GM18870 (cell line): Measurements from ENCODE around the gene GNAI3.
"Not testable (repeated sequence)": the region's sequence is repeated elsewhere in the genome, so short reads cannot be mapped to it uniquely, and the experiment has no call there.

Source experiments
- ATAC-seq: cut with Tn5 transposase; IDR thresholded peaks from one replicate; pipeline ENCODE4 v1.9.1; 2021; ENCODE audit warnings: moderate library complexity; ENCODE audit not compliant: unreplicated experiment

Gene GNAI3

GRCh38 chr1:109657970-109658369 is 109.6 kb downstream of the GNAI3 start:
- no peak for ATAC-seq

GRCh38 chr1:109658533-109659042 is 110.2 kb downstream of the GNAI3 start:
- ATAC-seq, result no peak

- ATAC-seq, result no peak
Measured at GRCh38 chr1:109659145-109659544, 110.7 kb downstream of the GNAI3 start.

GRCh38 chr1:109659997-109660690 is 111.7 kb downstream of the GNAI3 start:
- ATAC-seq, result no peak

- not testable (repeated sequence) for ATAC-seq
Measured at GRCh38 chr1:109660691-109661026, 112.2 kb downstream of the GNAI3 start.

DNA sequence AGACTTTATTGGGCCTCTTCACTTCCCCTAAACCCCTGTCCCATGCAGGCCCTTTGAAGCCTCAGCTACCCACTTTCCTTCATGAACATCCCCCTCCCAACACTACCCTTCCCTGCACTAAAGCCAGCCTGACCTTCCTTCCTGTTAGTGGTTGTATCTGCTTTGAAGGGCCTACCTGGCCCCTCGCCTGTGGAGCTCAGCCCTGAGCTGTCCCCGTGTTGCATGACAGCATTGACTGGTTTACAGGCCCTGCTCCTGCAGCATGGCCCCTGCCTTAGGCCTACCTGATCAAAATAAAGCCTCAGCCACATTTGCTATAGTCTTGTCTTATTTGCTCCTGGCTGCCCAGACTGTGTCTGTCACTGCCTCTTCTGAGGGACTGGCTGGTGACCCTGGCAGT is 113.0 kb downstream of the GNAI3 start:
- no peak for ATAC-seq

DNA sequence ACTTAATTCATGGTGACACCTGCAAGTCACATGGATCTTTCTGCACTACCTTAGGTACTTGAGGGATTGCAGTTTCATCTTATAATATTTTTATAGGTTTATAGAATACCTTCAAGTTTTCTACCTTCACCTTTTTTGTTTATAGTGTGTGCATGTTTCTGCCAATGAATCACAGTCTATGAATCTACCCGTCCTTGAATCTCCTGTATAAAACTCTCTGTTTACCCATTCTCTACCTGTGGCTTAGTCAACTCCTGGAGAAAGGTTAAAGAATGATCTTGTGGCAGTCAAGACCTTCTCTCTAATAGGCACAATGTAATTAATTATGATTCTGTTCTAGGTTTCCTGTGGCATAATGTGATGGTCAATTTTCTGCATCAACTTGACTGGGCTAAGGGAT is 116.3 kb downstream of the GNAI3 start:
- no peak for ATAC-seq

- ATAC-seq, result no peak
Measured at GRCh38 chr1:109667452-109668122, 119.2 kb downstream of the GNAI3 start, which contains the start of gene GSTM2. Gene GSTM2, plus strand, starts transcription at chr1:109668057. Its CDS starts 59 bp downstream, at chr1:109668116.
